Heart right ventricle (tissue), 16 donors: ENCODE data around the gene RBBP5. TPM values are rescaled to one million over a fixed set of nuclear protein-coding genes. Genes with fewer than 3 reads are reported as not detected.
A peak's percentile ranks its signal among the peaks of the same experiment; 100 is the strongest.

Experiments
- ATAC-seq, 8 donors: fragments of 200-7000 bp; cut with Tn5 transposase; one replicate each; pipeline ENCODE4 v1.9.1; 2020; ENCODE audit warnings: mild to moderate bottlenecking in 8 of 8, moderate library complexity in 8 of 8, moderate number of reproducible peaks in 1 of 8
- DNase-seq, 2 donors: peaks; one replicate each; pipeline ENCODE4 v3.0.0-alpha.2; 2020
- H3K27ac ChIP-seq, 10 donors: fragments of 200-600 bp; sonication (generic) in 2 of 10; one replicate each; pipeline versions ENCODE4 v1.5.0 to v1.8.0; 2020 to 2022; ENCODE audit warnings: mild to moderate bottlenecking in 3 of 10
- H3K27me3 ChIP-seq, 7 donors: fragments of 200-600 bp; one replicate each; pipeline ENCODE4 v1.8.0; 2021 to 2022; ENCODE audit warnings: mild to moderate bottlenecking in 2 of 7
- H3K36me3 ChIP-seq, 9 donors: fragments of 200-600 bp; sonication (generic) in 1 of 9; one replicate each; pipeline versions ENCODE4 v1.5.0 to v1.8.0; 2020 to 2022; ENCODE audit warnings: mild to moderate bottlenecking in 2 of 9
- H3K4me1 ChIP-seq, 9 donors: fragments of 200-600 bp; sonication (generic) in 1 of 9; one replicate each; pipeline versions ENCODE4 v1.5.0 to v1.8.0; 2020 to 2022; ENCODE audit warnings: mild to moderate bottlenecking in 4 of 9
- H3K4me3 ChIP-seq, 10 donors: fragments of 200-600 bp; sonication (generic) in 2 of 10; one replicate each; pipeline versions ENCODE4 v1.5.0 to v1.8.0; 2020 to 2022; ENCODE audit warnings: mild to moderate bottlenecking in 7 of 10, moderate library complexity in 2 of 10
- H3K9me3 ChIP-seq, 11 donors: fragments of 200-600 bp in 10 of 11; sonication (generic) in 2 of 11; one replicate each; pipeline versions ENCODE4 v1.5.0 to v1.8.0; 2013 to 2022; ENCODE audit warnings: mild to moderate bottlenecking in 2 of 11, control low read depth in 1 of 11, moderate library complexity in 1 of 11
- CTCF ChIP-seq, 9 donors: fragments of 200-600 bp; sonication (generic) in 2 of 9; IDR thresholded peaks; one replicate each; pipeline versions ENCODE4 v1.5.0 to v1.8.0; 2021 to 2022; ENCODE audit warnings: antibody characterized with exemption in 9 of 9, mild to moderate bottlenecking in 5 of 9, moderate library complexity in 1 of 9
- WGBS, 2 donors: extraction: QIAGEN DNeasy Blood & Tissue Kit; methylation state at CpG; one replicate each; pipeline ENCODE4 v1.1.7; 2013; ENCODE audit warnings: inconsistent platforms in 1 of 2; 5-methylcytosine and 5-hydroxymethylcytosine counted together
- intact Hi-C, 10 donors: fragments of 100-400 bp; cut with DNase I; formaldehyde crosslinking; loops; one replicate each; pipeline versions ENCODE4 v1.11.1 to v1.14.2; 2022
- polyA plus RNA-seq, 2 donors: library from polyadenylated mRNA; stranded (reverse); fragments of 200-250 nt; gene quantifications; one replicate each; pipeline ENCODE4 v1.2.3, GENCODE V29; 2013
- total RNA-seq, 10 donors: library from RNA; stranded (reverse); fragmentation: NEBNext Ultra II Directional in 3 of 10; extraction: Animal tissue kit (Norgen Biotek cat#: 25700) in 3 of 10; gene quantifications; one replicate each; pipeline versions ENCODE4 v1.2.1 to v1.2.4, GENCODE V29; 2021 to 2023
- donor health status: Arrhythmogenic right ventricular cardiomyopathy.
- donor health status: ischemic (EF 13 %, LVEDD 7.1; RV severe dilation, severe dysfunction).
- donor health status: healthy with polysubstance abuse.
- donor health status: DM: no; HTN: yes; CAD: no.
- donor health status: DM: no; HTN: no; CAD: no.
- donor health status: ischemic (EF 25% LVEDD 6.9; RV normal size, moderate dysfunction).
- donor health status: ischemic (EF 25% LVEDD 5.7; RV mildly dilated, moderate dysfunction).
- donor health status: healthy.
- donor health status: DM: yes; HTN: yes; CAD: no.
- donor health status: Ischemic cardiomyopathy.
- donor health status: ischemic (EF 35%, LVEDD 5.7; RV mildly dilated, moderate dysfunction).
- donor health status: nonischemic (EF 11% LVEDD 7.7; RV severe dilation, severe dysfunction).
- donor health status: DM: yes; HTN: yes; CAD: no.
- donor health status: PGD.
- donor health status: ischemic (EF 29% LVEDD 5.4; RV normal size, mild dysfunction).
- donor health status: nonischemic (EF 23%, LVEDD 6.1; RV moderate dilation, normal function).

The RBBP5 gene
- total and polyA plus RNA-seq, 12 donors: 3.4 to 12.4 (median 9.0) TPM

- 81 to 85% methylated on average over 6 of the region's 6 CpGs for WGBS, 2 donors
- Histone ChIP-seq H3K27ac (no peak overlapping the region), H3K4me1 (peaks cover 0 to 25% (median 8%) of the 10 kb centered on the region in 9 donors), H3K4me3 (no peak overlapping the region), H3K27me3 (no peaks in the 10 kb centered on the region), H3K36me3 (peaks cover 0 to 66% (median 20%) of the 10 kb centered on the region in 9 donors), H3K9me3 (no peaks in the 10 kb centered on the region)
- ATAC-seq (no peak), DNase-seq (no peak)
- TF ChIP-seq CTCF (IDR thresholded peaks at IDR 0.05): no peak
- intact Hi-C loops: loop anchor here in 6 of 10 donors (10.0 kb wide), 4 partner anchors 107 to 173 kb away; no protein-coding TSS in a partner anchor
Observed at GRCh38 chr1:205147191-205147835, 25.5 kb upstream of the RBBP5 start.

- no peaks in the 10 kb centered on the region for H3K27me3 ChIP-seq
- ATAC-seq (no peak), DNase-seq (no peak)
- H3K36me3 ChIP-seq: peaks cover 0 to 42% (median 20%) of the 10 kb centered on the region in 9 donors
- no peak overlapping the region for H3K4me3 ChIP-seq
- TF ChIP-seq CTCF (IDR thresholded peaks at IDR 0.05): no peak
- peaks cover 0 to 36% (median 17%) of the 10 kb centered on the region in 9 donors for H3K4me1 ChIP-seq
- 6 to 19% methylated on average over 1 of the region's 1 CpG for WGBS, 2 donors
- intact Hi-C loops: loop anchor here (5.0 to 10.0 kb wide), 8 partner anchors 108 to 170 kb away; no protein-coding TSS in a partner anchor
- H3K9me3 ChIP-seq: no peaks in the 10 kb centered on the region
- peak overlapping the region in 5 of 10 donors; percentile 22 to 49 (median 29) for H3K27ac ChIP-seq
Observed at GRCh38 chr1:205144751-205145150, 23.0 kb upstream of the RBBP5 start.

- peaks cover 0 to 36% (median 20%) of the 10 kb centered on the region in 9 donors for H3K36me3 ChIP-seq
- TF ChIP-seq CTCF (IDR thresholded peaks at IDR 0.05): no peak
- DNase-seq (no peak), ATAC-seq (no peak)
- intact Hi-C loops: loop anchor here (5.0 to 10.0 kb wide), 8 partner anchors 108 to 169 kb away; no protein-coding TSS in a partner anchor
- WGBS, 2 donors: 72 to 85% methylated on average over 1 of the region's 1 CpG
- no peak overlapping the region for H3K4me3 ChIP-seq
- H3K4me1 ChIP-seq: peaks cover 0 to 36% (median 17%) of the 10 kb centered on the region in 9 donors
- H3K9me3 ChIP-seq: no peaks in the 10 kb centered on the region
- peak overlapping the region in 4 of 10 donors; percentile 26 to 49 (median 30) for H3K27ac ChIP-seq
- H3K27me3 ChIP-seq: no peaks in the 10 kb centered on the region
Observed at GRCh38 chr1:205144046-205144720, 22.4 kb upstream of the RBBP5 start.

- ATAC-seq: peak in 2 of 8 donors; percentile 10 to 23
Observed at GRCh38 chr1:205142102-205142469, 20.3 kb upstream of the RBBP5 start.

More at GRCh38 chr1:205142102-205142469, 20.3 kb upstream of the RBBP5 start:
- TF ChIP-seq CTCF (IDR thresholded peaks at IDR 0.05): no peak
- no peaks in the 10 kb centered on the region for H3K9me3 ChIP-seq
- no peak for DNase-seq
- H3K27me3 ChIP-seq: no peaks in the 10 kb centered on the region
- H3K36me3 ChIP-seq: peaks cover 0 to 16% (median 5%) of the 10 kb centered on the region in 9 donors
- H3K4me3 ChIP-seq: peak overlapping the region in 2 of 10 donors; percentile 12 to 24
- intact Hi-C loops: loop anchor here (5.0 to 10.0 kb wide), 8 partner anchors 110 to 167 kb away; no protein-coding TSS in a partner anchor
- WGBS, 2 donors: 47 to 55% methylated on average over 2 of the region's 2 CpGs
- H3K27ac ChIP-seq: no peak overlapping the region
- H3K4me1 ChIP-seq: peaks cover 0 to 33% (median 17%) of the 10 kb centered on the region in 9 donors
